ENCODE measurements around the gene WIPI1.
A peak's percentile ranks its signal among the peaks of the same experiment; 100 is the strongest.

Gene WIPI1

DNA sequence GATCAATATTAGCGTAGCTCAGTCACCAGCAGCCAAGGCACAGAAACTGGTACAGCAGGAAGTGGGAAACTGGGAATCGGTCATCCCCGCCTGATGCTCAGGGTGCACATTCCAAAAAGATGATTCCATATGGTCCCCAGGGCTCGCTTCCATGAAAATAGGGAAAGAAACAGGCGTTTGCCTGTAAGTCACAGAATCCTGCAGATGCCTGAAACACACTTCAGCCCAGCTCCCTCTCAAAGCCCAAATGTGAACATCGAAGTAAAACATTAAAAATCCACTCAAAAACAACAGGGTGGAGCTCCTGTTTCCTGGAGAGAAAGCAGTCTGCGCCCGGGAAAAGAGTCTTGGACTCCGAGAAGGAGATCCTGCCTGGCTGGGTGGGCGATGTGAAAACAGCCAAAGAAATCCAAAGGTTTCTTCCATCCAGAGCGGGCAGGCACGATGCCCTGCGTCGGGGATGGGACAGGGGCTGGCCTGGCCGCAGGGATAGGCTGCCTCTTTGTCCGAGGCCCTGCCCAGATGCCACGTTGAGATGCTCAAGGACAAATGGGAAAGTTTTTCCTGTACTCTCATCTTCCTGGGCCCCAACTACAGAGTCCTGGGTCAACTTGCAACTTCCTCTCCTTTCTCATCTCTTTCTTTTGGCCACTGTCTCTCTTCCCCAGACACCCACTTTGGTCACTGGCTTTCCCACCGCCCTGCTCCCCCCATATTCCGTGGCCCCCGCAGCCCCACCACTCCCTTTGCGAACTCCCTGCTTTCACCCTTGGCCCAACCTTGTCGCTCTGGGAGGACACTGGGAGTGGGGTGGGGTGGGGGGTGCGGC lies 743 bp downstream of the WIPI1 start:
- Histone ChIP-seq H3K27ac (peak overlapping the region; percentile 95 to 100), H3K4me3 (peak overlapping the region; percentile 97)
- DNase-seq (ENCODE audit: low spot score): peak; percentile 91
- TF ChIP-seq, protein P1, sequence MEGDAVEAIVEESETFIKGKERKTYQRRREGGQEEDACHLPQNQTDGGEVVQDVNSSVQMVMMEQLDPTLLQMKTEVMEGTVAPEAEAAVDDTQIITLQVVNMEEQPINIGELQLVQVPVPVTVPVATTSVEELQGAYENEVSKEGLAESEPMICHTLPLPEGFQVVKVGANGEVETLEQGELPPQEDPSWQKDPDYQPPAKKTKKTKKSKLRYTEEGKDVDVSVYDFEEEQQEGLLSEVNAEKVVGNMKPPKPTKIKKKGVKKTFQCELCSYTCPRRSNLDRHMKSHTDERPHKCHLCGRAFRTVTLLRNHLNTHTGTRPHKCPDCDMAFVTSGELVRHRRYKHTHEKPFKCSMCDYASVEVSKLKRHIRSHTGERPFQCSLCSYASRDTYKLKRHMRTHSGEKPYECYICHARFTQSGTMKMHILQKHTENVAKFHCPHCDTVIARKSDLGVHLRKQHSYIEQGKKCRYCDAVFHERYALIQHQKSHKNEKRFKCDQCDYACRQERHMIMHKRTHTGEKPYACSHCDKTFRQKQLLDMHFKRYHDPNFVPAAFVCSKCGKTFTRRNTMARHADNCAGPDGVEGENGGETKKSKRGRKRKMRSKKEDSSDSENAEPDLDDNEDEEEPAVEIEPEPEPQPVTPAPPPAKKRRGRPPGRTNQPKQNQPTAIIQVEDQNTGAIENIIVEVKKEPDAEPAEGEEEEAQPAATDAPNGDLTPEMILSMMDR (IDR thresholded peaks at IDR 0.05): no peak

DNA sequence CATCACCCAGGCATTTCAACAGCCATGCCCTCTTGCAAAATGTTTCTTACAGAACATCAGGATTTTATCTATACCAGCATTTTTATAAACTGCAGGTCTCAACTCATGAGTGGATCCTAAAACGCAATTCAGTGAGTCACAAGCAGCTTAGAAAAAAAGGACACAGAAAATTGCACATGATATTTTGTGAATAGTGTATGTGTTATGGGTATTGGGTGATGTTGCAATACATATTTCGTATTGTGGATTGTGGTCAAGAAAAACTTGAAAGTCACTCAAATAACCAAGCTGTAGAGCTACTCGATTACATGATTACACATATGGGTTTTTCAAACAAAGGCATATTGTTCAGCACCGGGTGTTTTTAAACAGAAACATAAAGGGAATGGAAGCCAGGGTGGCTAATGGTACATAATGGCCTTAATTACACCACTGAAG lies 1.4 kb downstream of the WIPI1 start:
- DNase-seq (ENCODE audit: low spot score): no peak
- H3K27ac ChIP-seq: peak overlapping the region; percentile 95 to 100
- peak overlapping the region; percentile 97 for H3K4me3 ChIP-seq
- TF ChIP-seq, protein P1 (IDR thresholded peaks at IDR 0.05): no peak

DNA sequence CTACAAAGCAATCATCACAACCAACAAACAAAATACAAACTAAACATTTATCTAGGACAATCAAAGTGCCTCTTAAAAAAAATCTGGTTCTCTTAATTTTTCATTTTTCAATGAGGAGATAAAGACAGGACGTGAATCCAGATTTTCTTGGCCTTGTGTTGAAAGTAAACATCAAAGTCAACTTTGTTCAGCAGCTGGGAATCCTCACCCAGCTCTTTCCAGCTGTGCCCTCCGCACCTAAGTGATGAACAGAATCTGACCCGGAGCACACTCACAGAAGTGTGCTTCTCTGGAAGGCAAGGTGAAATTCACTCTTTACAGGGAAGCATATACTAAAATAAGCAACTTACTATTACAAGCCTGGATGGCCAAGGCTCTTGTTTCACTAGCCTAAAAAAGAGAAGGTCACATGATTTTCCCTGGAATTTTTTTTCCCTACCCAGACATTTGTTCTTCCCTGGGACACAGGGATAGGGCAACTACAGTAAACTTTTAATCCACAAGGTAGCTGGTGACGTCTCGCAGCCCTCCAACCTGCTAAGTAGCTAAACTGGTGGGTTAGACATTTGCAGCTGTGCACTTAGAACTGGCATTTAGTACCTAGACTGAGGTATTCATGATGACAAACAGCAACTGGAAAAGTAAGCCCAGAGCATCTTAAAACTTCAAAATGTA lies 3.2 kb downstream of the WIPI1 start:
- H3K4me3 ChIP-seq: no peak overlapping the region
- DNase-seq (ENCODE audit: low spot score): no peak
- TF ChIP-seq, protein P1 (IDR thresholded peaks at IDR 0.05): no peak
- peak overlapping the region in 1 of 2 donors; percentile 20 for H3K27ac ChIP-seq

DNA sequence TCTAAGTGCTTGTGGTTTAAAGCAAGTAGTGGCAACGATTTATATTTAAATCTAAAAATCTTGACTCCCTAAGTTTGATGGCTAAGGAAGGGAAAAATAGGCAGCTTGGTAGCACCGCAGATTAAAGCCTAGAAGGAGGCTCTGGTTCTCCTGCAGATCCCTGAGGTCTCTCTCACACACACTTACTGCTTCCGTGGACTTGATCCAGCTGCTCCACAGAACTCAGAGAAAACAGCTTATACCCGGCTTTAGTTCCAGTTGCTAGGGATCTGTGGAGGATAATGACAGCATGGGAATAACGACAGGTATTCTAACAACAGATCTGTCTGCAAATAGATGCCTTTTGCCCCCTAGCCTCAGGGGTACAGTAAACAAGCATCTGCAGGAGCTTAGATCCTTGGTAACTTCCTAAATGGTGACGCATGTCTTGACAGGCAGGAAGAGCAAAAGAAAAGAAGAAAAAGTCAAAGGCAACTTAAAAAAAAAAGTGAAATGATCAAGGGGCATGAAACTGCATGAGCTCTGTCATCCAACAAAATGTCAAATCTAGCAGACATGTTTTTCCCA lies 4.5 kb downstream of the WIPI1 start:
- Histone ChIP-seq H3K4me3 (no peak overlapping the region), H3K27ac (no peak overlapping the region)
- no peak for DNase-seq (ENCODE audit: low spot score)
- TF ChIP-seq, protein P1 (IDR thresholded peaks at IDR 0.05): no peak

DNA sequence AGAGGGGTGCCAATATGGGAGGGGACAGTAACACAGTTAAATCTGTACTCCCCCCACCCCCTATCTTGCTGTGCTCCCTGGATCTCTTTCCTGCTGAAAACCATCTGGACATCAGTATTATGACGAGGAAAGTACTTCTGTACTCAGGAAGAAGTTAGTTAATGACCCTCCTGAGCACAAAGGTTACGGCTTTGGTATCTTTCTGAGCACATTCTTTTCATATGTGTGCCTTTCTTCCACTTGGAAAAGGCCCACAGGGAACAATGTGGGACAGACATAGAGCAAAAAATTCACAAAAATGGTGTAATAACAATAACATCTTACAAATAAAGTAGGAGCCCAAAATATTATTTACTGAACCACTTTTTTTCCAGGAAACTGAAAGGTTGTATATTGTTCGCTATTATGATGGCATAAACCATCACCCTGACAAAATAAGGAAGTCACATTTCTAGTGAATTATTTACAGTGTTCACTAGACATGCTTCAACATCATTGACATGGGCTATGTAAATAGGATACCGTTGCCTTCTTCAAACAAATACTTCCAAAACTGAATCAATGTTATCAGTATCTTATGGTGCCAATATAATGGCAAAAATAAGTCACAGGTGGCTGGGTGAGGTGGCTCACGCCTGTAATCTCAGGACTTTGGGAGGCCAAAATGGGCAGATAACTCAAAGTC lies 5.5 kb downstream of the WIPI1 start:
- H3K4me3 ChIP-seq: no peak overlapping the region
- no peak overlapping the region for H3K27ac ChIP-seq
- DNase-seq (ENCODE audit: low spot score): no peak
- TF ChIP-seq, protein P1 (IDR thresholded peaks at IDR 0.05): no peak

DNA sequence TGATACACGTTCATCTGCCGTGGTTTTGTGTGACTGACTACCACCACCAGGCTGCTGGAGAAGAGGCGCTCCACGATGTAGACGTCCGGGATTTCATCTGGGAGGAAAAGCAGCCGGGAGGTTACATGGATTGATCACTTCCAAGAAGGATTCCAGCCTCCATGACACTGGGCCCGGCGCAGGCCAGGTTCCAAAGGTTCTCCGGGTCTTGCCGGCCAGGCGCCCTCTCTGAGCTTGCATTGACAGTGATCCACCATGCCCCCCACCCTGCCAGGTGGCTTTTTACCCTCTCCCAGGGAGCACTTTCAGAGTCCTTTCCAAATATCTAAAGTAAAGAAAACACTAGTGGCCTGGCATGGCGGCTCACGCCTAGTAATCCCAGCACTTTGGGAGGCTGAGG lies 6.5 kb downstream of the WIPI1 start:
- no peak for DNase-seq (ENCODE audit: low spot score)
- no peak overlapping the region for H3K27ac ChIP-seq

More for the DNA sequence above, 6.5 kb downstream of the WIPI1 start:
- no peak overlapping the region for H3K4me3 ChIP-seq
- TF ChIP-seq, protein P1 (IDR thresholded peaks at IDR 0.05): no peak

Measured in coronary artery (tissue), 2 donors.